LHCN-M2 (cell line): Measurements from ENCODE around the gene TRMU. TPM values are rescaled to one million over a fixed set of nuclear protein-coding genes. Genes with fewer than 3 reads are reported as not detected.
A peak's percentile ranks its signal among the peaks of the same experiment; 100 is the strongest.

ENCODE experiments used
- DNase-seq: peaks from one replicate; pipeline ENCODE4 v3.0.0-alpha.2; 2012; ENCODE audit warnings: low read depth
- total RNA-seq: library from RNA; depleted of rRNA; stranded (reverse); fragments of >200 nt; gene quantifications from 2 replicates; pipeline ENCODE4 v1.2.3, GENCODE V29; 2014

TRMU gene
- total RNA-seq, 1 experiment from 2014 or later, result 53.6 TPM

DNA sequence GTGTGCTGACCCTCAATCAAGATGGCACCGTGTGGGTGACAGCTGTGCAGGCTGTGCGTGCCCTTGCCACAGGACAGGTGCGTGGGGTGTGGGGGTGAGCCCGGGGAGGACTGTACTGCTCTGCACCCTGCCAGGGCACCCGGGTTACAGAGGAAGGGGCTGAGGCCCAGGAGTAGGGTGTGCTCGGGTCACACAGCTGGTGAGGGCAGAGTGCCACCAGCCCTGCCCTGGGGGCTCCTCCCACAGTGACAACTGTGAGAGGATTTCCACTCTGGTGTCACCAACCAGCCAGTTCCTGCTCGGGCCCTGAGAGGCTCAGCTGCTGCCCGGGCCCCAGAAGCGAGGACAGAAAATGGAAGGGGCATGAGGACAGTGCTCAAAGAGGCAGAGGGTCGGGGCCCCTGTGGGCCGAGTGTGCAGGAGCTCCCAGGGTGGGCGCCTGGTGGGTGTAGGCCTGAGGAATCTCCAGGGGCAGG is 20.5 kb downstream of the TRMU start:
- DNase-seq, result no peak

DNA sequence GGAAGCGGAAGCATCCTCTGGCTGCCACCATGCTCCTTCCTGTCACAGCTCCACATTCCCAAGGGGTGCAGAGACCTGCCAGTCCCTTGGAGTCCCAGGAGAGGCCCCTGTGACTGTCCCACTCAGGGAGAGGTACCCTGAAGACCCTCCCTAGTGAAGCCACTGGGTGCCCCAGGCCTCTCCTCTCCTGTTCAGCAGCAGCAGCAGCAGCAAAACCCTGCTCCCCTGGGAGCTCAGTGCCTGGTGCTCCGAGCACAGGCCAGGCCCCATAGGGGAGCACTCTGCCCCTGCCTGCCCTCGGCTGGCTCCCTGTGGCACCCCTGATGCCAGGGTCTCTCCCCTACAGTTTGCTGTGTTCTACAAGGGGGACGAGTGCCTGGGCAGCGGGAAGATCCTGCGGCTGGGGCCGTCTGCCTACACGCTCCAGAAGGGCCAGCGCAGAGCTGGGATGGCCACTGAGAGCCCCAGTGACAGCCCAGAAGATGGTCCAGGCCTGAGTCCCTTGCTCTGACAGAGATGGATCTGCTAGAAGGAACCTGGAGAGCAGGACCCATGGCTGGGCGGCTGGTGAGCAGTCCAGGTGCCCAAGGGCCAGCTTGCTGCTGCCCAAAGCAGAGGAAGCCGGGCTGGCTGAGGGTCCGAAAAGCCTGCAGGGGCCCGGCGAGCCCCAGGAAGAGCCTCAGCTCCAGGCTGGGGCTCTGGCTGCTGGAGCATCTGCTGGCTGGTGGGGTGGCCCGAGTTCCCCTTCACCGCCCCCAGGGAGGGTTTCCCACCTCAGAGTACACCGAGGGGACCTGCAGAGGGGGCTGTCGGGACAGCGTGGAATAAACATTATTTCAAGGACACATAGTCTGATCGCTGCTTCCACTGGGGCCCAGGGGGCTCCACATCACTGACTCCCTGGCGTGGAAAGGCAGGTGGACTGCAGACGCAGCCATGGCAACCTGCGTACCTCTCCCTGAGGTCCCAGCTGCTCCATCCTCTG is 21.3 kb downstream of the TRMU start:
- no peak for DNase-seq

DNA sequence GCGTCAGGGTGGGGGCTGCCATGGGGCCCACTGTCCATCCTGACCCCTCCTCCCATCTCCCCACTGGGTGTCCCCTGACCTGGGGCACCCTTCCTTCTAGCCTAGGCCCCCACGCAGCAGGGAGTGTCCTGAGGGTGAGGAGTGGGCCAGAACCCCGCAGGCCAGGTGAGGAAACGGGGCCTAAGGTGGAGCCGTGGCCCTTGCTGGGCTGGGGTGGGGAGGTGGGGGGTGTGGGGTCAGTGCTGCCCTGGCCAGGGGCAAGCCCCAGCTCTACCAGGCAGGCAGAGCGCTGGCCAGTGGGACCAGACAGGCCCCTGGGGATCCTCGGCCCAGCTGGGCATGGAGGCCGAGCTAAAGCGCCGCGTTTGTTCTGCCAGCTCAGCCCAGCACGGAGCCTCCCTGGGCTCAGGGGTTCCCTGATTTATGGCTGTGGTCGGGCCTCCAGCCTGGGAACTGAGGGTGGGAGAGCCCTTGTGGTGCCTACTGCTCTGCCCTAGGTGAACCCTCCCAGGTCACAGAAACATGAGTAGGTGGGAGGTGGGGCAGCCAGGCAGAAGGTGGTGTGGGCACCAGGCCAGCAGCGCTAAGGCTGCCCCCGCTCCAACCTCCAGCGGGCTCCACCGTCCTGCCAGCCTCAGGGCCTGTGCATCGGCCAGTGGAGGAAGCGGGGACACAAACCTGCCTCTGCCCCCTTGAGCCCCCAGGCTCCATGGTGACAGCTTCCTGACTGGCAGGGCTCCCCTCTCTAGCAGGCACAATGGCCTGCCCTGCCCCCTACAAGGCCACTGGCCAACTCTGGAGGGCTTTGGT is 22.4 kb downstream of the TRMU start:
- no peak for DNase-seq

DNA sequence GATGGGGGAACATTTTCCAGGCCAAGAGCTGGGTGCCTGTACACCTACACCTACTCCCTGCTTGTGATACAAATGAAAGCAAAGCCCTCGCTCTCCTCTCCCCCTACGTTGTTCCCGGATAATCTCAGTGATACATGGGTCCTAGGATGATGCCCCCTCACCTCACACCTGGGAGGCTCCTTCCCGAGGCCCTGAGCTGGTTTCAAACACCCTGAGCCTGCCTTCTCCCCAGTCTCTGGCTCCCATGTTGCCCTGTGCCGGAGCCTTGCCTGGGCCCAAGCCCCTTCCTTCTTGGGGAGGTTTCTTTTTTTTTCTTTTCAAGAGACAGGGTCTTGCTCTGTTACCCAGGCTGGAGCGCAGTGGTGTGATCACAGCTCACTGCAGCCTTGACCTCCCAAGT is 23.3 kb downstream of the TRMU start:
- no peak for DNase-seq

DNA sequence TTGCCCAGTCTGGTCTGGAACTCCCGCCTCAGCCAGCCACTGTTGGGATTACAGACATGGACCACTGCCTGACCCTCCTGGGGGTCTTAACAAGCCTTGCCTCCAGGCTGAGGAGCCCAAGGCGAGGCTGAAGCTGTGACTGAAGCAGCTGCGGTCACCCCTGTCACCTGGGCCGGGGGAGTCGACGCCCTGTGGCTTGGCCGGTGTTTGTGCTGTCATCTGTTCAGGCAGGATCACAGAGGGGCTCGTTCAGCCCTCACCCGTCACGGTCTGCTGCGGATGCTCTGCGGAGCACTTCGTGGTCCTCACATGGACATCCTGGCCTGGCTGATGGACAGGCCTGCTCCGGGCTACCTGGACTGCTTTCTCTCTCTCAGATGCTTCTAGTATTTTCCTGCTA is 23.8 kb downstream of the TRMU start:
- DNase-seq, result no peak

DNA sequence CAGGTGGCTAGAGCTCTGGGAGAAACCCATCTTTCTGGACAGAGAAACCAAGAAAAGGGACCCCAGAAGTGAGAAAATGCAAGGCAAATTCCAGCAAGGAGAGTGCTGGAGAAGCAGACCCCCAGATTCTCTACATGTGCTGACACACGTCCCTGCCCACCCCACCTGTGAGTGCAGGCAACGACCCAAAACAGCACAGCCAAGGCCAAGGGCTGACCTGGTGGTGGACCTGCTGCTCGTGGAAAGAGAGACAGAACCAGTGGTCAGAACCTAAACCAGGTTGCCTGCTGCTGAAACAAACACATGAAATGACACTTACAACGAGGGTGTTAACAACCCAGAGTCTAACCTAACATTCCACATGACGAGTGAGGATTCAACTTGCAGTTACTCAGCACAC is 24.6 kb downstream of the TRMU start:
- no peak for DNase-seq

DNA sequence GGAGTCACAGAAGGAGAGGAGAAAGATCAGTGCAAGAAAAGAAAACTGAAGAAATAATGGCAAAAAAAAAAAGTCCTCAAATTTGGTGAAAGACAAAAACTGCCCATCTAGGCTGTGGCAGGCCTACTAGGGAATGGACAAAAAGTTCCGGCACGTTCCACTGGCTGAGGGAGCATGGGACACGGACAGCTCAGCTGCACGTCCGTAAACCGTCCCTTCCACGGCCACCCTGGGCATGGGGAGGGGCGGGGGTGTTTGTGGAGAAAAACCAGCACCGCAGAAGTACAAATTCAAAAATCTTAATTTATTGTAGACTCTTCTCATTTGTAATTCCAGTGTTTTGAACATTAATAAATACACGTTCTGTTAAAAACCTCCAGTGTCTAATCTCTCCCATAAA is 25.4 kb downstream of the TRMU start:
- DNase-seq, result no peak

DNA sequence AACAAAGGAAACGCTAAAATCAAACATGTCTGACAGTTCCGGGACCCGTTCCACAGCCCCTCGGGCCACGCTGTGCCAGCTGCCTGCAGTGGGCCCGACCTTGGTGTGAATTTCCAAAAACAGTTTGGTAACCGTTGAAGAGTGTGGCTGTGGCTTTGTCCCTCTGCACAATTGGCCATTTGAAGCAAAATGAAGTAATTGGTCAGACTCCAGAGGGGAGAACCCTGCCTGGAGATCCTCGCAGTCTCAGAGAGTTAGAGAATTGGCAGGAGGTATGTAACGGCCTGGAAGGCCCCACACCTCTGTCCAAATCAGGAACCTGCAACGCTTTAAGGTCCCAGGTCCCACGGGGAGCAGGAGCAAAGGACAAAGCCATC is 26.3 kb downstream of the TRMU start:
- DNase-seq, result no peak

DNA sequence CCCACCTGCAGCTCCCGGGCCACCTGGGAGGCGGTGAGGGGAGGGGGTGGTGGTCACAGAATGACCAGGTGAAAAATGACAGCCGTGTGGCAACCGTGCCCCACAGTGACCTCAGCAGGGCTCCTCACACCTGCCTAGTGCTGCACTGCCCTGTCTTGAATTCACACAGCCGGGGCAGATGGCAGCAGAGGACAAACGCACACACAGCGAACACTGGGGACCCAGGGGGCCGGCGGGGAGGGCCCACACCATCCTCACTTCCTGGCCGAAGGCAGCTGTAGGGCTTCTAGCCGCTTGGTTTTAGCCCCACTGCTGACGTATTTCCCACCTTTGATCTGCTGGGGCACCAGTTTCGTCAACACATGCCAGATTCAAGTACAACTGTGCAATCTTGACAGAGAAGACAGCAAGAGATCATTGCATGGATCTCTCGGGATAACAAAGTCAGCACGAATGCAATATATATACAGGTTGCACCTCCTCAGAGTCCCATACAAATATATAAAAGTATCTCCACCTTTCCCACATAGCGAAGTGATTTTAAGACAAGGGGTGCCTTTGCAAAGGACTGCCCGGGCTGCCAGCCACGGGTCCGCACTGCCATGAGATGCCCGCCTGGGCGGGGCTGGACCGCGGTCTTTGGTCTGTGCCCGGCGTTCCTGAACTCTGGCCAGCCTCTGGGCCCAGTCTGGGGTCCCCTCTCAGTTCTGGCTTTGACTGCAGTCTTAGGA is 26.9 kb downstream of the TRMU start:
- no peak for DNase-seq

DNA sequence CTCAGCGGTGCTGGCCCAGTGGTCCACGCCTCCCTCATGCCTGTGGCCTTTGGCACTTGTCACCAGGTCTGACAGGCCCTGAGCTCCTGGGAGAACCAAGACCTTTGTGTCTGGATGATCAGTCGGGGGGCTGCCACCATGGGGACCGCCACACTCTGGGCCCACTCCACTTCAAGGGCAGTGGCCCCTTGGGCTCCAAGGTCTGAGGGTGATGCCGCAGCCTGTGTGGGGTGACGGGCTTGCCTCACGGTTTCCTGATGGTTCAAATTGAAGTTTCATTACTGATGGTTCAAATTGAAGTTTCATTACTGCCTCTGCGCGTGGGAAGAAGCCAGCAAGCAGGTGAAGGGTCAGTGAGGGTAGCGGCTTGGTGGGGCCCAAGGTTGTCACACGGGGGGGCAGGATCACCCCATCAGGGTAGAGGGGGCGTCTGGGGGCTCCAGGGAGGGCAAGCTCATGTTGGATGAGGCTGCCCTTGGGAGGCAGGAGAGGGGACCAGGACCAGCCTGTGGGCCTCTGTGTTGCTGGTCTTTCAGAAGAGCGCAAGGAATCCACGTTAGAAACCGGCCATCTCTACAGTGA is 27.5 kb downstream of the TRMU start:
- no peak for DNase-seq

DNA sequence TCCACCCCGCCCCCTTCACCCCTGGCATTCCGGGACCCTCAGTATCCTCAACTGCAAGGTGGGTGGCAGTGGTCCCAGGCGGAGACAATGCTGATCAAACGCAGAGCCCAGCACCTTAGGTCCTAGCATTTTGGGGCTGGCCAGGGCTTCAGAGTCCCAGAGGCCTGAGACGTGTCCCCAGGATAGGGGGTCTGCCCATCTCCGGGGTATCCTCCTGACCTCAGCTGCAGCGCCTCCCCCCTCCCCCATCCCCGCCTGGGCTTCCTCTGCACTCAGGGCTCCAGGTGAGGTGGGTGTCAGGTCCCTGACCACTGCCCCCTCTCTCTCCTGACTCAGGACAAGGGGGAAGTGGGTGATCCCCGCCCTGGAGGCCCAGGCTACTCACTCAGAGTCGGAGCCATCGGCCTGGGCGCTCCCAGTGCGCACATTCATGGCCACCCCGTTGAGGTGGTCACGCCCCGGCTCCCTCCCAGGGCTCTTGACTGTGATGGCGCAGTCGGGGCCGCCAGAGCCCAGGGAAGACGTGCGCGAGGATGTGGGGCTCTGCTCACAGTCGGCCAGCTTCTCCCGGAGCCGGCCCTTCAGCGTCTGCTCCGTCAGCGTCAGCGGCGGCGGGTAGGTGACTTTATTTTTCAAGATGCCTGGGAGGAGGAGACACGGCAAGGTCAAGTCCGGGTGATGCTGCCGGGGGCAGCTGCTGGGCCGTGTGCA is 28.3 kb downstream of the TRMU start:
- no peak for DNase-seq

DNA sequence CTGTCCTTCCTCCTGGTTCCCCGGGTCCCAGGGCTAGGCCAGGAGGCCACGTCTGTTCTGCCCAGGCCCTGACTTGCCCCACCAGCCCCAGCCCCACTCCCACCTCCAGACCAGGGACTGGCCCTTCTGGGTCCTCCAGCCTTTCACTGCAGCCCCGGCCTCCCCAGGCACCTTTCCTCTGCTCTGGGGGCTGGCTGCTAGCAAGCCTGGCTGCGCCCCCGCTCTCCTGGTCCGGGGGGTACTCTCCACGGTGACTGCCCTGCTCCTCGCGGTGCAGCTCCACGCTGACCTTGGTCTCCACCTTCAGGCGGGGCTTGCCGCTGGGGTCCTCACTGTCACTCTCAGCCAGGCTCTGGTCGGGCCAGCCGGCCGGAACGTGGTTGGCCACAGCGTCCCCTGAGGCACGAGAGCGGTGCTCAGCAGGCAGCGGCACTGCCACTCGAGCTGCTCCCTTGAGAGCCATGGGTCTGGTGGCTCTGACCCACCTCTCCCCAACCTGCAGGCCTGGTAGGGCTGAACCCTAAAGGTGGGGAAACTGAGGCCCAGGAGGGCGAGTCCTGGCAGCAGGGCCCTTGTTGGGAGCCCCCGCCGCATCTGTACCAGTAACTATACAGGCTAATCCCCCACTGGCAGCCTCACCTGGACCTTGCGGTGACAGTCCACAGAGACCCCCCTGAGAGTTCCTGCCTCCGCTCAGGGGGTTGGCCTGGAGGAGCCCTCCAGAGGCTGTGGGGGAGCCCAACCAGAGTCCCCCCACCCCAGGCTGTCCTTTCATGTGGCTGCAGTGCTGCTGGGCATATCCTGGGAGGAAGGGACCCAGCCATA is 29.0 kb downstream of the TRMU start:
- DNase-seq, result no peak

DNA sequence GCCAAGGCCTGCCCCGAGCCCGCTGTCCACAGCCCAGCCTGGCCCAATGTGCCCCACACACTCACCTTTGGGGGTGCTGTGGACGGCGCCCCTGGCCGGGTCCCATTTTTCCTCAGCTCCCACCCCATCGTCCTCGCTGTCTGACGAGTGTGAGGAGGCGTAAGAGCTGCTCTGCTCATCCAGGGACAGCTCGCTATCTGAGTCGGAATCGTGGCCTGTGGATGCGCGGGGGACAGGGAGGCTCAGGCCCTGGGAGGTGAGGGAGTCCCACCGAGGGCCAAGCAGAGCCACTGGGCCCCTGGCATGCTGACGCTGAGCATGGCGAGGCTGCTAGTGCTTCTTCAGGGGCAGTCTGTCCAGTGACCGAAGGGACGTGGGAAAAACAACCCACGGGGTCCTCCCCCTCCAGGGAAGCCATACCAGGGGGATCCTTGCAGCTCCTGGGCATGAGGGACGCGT is 29.7 kb downstream of the TRMU start:
- DNase-seq, result no peak

DNA sequence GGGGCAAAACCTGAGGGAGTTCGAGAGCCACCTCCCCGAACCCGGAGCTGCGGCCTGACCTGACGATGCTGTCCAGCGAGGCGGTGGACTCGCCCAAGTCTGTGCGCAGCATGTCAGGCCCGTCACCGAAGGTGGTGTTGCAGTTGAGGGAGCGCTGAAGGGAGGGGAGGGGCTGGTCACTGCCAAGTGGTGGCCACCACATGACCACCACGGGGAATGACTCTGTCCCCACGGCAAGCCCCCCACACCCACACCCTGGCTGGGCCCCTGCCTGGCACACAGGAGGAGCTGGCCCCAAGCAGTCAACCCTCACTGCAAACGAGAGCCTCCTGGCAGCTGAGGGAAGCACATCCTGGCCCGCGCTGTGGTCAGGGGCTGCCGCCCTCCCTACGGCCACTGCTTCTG is 30.8 kb downstream of the TRMU start:
- no peak for DNase-seq

DNA sequence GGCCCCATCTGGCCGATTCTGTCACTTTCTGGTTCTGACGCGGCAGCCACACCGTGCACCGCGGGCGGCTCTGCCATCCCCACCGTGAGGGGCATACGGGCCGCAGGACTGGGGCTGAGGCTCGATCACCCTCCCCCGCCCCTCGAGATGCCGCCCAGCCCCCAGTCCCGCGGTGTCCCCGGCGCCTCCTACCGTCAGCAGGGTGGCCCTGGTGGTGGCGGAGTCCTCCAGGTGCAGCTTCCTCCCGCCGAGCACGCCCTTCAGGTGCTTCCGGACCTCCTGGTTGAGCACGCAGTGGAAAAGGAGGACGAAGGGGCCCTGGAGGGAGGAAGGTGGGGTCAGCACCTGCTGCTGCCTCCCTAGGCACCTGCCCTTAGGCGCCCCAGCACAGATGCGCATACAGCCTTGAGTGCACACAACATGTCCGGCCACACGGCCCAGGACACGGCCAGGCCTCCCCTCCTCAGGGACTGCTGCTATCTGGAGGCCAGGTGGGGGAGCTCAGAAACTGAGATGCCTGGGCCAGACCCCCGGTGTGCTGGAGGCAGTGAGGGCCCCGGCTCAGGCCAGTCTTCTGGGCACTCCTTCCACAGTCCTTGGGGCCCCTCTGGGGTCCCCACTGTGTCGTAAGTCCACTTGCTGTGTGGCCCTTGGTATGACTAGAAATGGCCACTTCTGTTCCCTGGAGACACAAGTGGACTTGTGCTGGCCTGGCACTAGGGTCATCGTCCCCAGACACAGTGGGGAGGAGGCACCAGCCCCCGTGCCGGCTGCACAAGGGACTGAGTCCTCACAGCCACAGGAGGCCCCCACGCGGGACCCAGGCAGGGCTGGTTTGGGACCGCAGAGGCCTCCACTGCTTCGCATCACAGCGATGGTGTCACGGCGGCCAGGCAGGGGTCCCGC is 31.5 kb downstream of the TRMU start:
- no peak for DNase-seq

DNA sequence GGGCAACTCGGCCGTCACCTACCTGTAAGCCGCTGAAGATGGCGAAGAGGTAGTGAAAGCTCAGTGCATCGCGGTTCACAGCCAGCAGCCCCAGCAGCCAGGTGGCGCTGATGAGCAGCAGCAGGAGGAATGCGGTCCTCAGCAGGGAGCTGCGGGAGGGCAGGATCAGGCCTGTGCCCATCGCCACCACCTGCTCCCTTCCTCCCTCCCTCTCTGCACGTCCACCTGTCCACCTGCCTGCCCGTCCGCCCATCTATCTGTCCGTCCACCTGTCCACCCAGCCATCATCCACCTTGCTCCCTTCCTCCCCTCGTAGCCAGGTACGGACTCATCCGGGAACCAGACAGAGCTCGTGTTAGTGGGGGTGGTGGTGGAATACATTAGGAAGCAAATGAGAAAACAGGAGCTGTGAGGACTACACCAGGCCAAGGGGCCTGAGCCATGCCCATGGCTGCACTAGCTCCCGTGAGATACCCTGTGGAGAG is 32.2 kb downstream of the TRMU start:
- DNase-seq, result peak; percentile 24

DNA sequence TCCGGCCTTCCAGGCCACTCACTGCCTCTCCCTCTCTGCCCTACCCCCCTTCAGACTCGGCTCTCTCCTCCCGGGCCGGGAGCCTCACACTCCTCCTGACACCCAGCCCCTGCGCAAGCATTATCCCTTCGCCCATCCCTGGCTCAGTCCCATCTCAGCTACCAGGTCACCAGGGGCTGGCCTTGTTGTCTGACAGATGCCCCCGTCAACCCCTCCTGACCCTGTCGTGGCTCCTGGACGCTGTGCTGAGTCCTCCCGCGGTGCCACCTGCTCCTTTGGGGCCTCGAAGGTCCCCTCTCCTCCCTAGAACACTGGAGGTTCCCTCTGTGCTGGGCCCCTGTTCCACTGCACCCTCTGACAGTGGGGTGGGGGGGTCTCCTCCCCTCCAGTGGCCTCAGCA is 32.9 kb downstream of the TRMU start:
- no peak for DNase-seq

DNA sequence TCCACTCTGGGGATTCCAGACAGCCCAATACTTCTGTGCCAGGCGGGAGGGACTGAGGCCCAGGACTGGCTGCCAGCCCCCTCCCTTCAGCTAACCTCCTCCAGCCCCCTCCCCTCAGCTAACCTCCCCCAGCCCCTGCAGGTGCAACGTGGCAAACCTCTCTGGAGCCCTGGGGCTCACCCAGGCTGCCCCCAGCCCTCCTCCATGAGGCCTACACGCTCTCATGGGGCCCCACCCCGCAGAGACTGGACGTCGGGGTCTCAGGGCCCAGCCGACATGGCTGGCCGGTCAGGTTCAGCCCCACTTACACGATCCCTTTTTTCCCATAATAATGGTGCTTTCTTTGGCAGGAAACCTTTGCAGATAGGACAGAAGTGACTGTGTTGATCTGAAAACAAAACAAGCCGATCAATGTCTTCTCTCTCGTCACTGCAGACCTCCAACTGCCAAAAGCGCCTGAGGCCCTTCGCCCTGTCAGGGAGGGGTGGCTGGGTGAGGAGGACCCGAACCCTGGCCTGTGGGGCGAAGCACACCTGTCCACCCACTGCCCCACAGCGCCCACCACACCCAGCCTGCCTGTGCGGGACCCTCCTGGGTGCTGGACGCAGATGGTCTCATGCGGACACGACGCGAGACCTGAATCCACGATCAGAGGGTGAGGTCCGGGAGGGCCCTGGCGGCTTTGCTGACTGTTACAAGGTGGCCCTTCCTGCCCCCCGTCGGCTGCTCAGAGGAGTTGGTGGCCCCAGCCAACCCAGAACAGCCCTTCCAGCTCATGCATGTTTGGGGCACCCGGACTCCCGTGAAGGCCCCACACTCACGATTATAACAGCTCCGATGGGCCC is 33.6 kb downstream of the TRMU start:
- DNase-seq, result no peak
